Measurements from ENCODE around the gene TCF20. TPM values are rescaled to one million over a fixed set of nuclear protein-coding genes. Genes with fewer than 3 reads are reported as not detected.

TCF20 gene
- polyA plus RNA-seq, result 1.4 TPM

DNA sequence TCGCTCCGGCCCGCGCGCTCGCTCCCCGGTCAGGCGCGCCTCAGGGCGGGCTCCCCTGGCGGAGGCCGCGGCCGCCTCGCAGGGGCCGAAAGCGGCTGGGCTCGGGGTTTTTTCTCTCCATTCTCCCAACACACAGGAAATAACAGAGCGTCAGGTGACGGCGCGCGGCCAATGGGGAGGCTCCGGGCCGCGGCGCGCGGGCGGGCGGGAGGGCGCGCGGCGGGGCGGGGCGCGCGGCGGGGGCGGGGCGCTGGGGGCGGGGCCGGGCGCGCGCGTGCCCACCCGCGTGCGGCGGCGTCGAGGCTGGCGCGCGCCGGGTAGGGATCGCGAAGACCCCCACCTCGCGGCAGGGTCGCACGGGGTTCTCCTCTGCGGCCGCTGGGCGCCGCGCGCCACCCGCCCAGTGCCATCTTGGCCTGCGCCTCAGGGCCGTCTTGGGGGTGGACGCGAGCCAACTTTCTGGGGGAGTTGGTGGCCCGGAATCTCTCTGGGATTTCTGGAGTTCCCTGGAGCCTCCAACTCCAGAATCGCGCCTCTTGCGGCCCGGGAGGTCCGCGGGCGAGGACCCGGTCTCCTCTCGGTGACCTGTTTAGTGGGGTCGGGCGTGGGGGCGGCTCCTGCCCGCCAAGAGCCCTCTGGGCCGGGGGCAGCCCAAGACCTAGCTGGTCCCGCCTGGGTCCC is at the start of gene TCF20:
TCF20 (minus strand) TSS at position 144 of the 681 bp plus-strand sequence. CDS start 55,348 bp downstream, outside the sequence.
- H3K4me1 Mint-ChIP-seq, result peaks cover 11 to 20% (median 12%) of the 10 kb centered on the region in 3 donors
- peak within 1 kb of the TSS; percentile 87 to 95 (median 90) for H3K4me3 Mint-ChIP-seq
- H3K27ac Mint-ChIP-seq, result peak within 1 kb of the TSS in 2 of 3 donors; percentile 71 to 91
- no peaks in the 10 kb centered on the region for H3K27me3 Mint-ChIP-seq
- no peaks in the 10 kb centered on the region for H3K9me3 Mint-ChIP-seq
- H3K36me3 Mint-ChIP-seq, result no peaks in the 10 kb centered on the region

DNA sequence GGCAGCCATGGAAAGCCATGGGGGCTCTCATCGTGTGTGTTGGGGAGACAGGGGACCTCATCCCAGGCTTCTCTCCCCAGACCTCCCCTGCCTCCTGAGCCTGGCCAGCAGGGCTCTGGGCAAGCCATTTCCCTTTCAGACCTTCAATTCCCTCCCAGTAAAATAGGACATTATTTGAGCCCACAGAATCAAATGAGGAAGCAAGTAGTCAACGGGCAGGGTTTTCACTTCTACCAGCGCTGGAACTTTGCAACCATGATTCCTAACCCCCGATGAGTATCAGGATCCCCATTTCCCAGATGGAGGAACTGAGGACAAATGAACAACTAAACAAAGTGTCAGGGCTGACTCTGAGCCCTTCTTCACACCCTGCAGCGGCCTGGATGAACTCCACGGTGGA is 48.9 kb upstream of the TCF20 start:
- no peaks in the 10 kb centered on the region for H3K9me3 Mint-ChIP-seq
- H3K36me3 Mint-ChIP-seq, result peaks cover 2% of the 10 kb centered on the region
- H3K27me3 Mint-ChIP-seq, result peaks cover 15% of the 10 kb centered on the region
- peaks cover 7 to 10% (median 9%) of the 10 kb centered on the region in 3 donors for H3K4me1 Mint-ChIP-seq
- H3K27ac Mint-ChIP-seq, result peak overlapping the region in 1 of 3 donors; percentile 59
- H3K4me3 Mint-ChIP-seq, result no peak overlapping the region

DNA sequence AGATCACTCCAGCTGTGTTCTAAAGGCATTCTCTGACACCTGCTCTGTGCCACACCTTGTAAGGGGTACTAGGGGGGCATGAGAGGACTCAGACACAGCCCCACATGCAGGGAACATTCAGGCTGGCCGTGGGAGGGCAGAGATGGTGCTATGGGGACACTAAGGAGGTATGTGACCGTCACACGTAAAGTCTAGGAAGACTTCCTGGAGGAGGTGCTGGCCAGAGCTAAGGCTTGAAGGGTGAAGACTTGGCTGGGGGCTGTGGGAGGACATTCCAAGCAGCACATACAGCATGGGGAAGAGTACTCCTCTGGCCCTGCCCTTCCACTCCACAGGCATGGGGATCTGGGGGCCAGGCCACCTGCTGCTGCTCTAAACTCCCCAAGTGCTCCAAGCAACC is 48.5 kb upstream of the TCF20 start:
- peaks cover 7 to 10% (median 9%) of the 10 kb centered on the region in 3 donors for H3K4me1 Mint-ChIP-seq
- H3K27ac Mint-ChIP-seq, result no peak overlapping the region
- H3K4me3 Mint-ChIP-seq, result no peak overlapping the region
- no peaks in the 10 kb centered on the region for H3K9me3 Mint-ChIP-seq
- no peaks in the 10 kb centered on the region for H3K36me3 Mint-ChIP-seq
- peaks cover 16% of the 10 kb centered on the region for H3K27me3 Mint-ChIP-seq

DNA sequence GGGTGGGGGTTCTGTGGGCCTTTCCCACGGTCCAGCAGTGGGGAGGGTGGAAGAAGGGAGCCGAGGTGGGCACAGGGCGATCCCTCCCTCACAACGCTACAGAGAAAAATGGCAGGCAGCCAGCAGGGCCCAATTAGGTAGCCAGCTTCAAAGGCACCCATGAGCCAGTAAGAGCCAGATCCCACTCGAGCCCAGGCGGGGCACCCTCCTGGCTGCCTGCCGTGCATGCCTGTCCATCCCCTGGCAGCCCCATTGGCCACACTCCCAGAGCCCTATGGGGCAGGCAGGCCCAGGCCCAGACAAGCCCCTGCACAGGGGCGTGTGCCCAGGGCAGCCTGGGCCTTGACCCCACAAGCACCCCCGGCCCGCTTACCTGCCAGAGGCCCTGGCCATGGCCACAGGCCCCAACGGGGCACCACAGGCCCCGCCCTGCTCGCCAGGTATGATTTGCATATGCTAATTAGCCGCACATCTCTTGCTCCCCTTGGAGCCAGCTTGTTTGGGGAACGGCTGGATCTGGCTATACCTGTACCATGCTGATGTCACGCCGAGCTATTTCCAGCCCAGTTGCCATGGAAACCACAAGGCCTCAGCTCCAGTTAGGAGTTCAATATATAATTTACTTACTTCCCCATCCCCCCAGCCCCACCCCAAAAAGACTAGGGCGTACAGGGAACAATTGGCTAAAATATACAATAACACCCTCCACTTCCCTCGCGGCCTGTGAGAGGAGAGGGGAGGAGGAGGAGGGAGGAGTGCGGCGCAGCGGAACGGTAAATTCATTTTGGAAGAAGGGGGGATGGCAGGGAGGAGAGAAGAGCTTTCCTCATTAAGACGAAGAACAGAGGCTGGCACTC is 47.5 kb upstream of the TCF20 start:
- Mint-ChIP-seq H3K36me3 (no peaks in the 10 kb centered on the region), H3K27me3 (peaks cover 20% of the 10 kb centered on the region), H3K9me3 (no peaks in the 10 kb centered on the region), H3K4me1 (peaks cover 7 to 12% (median 9%) of the 10 kb centered on the region in 3 donors), H3K4me3 (no peak overlapping the region), H3K27ac (peak overlapping the region in 1 of 3 donors; percentile 68)

DNA sequence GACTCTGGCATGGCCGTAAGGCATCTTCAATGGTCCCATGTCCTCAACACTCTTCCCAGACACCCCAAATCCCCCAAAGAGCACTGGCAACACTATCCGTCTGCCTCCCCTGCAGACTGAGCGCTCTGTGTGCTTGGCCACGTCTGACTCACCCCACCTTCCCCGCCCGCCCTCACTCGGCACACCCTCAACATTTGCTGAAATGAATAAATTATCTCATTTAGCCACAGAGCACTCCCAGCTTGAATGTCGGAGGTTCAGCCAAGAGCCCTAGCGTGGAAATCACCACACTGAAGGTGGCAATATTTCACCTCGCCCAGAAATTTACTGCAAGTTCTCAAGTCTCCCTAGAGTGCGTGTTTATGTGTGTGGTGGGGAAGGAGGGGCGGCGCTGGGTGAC is 46.6 kb upstream of the TCF20 start:
- Mint-ChIP-seq H3K27ac (peak overlapping the region in 1 of 3 donors; percentile 68), H3K27me3 (peaks cover 20% of the 10 kb centered on the region), H3K36me3 (no peaks in the 10 kb centered on the region), H3K9me3 (no peaks in the 10 kb centered on the region), H3K4me1 (peaks cover 7 to 12% (median 9%) of the 10 kb centered on the region in 3 donors), H3K4me3 (peak overlapping the region in 3 of 4 donors; percentile 35 to 78 (median 78))

DNA sequence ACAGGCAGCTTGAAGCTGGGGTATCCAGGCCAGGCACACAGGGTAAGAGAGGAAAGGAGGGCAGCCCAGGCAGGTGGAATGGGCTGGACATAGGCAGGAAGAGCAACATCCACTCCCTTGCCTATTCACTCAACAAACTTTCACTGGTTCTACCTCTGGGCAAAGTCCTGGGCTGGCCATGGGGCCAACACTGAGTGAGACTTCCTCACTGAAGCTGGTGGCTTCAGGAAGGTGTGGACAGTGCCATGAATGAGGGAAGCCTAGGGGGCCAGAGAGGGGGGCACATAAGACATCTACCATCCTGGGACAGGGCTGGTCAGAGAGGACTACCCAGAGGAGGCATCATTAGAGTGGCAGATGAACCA is 44.9 kb upstream of the TCF20 start:
- Mint-ChIP-seq H3K4me1 (peaks cover 7 to 12% (median 9%) of the 10 kb centered on the region in 3 donors), H3K27me3 (peaks cover 20% of the 10 kb centered on the region), H3K27ac (peak overlapping the region in 1 of 3 donors; percentile 26), H3K9me3 (no peaks in the 10 kb centered on the region), H3K36me3 (peaks cover under 1% of the 10 kb centered on the region), H3K4me3 (no peak overlapping the region)

DNA sequence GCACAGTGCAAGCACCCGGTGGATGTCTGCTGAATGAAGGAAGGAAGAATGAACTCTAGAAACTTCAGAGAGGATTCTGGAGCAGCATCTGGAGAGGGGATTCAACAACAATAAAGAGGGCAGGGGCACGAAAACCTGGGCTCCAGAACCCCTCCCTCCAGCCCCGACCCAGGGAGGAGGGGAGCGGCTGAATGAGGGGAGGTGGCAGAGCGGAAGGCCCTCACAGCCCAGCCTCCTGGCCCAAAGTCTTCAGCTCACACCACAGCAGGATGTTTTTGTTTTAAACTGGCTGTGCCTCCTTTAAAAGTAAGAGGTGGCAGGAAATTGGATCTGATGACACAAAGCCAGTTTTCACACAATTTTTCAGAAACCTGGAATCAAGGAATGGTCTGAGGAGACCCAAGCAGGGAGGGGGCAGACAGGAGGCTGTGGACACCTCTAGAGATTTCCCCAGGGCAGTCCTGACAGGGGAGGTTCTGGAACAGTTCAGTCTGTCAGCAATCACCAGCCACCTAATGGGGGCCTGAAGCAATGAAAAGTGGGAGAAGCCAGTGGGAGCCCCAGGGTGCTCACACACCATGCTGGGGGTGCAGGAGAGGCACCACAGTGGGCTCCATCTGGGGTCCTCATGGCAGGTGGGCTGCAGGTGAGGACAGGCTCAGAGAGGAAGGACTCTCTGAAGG is 44.4 kb upstream of the TCF20 start:
- Mint-ChIP-seq H3K4me1 (peaks cover 7 to 12% (median 9%) of the 10 kb centered on the region in 3 donors), H3K27me3 (peaks cover 23% of the 10 kb centered on the region), H3K27ac (no peak overlapping the region), H3K9me3 (no peaks in the 10 kb centered on the region), H3K36me3 (peaks cover 2% of the 10 kb centered on the region), H3K4me3 (no peak overlapping the region)

DNA sequence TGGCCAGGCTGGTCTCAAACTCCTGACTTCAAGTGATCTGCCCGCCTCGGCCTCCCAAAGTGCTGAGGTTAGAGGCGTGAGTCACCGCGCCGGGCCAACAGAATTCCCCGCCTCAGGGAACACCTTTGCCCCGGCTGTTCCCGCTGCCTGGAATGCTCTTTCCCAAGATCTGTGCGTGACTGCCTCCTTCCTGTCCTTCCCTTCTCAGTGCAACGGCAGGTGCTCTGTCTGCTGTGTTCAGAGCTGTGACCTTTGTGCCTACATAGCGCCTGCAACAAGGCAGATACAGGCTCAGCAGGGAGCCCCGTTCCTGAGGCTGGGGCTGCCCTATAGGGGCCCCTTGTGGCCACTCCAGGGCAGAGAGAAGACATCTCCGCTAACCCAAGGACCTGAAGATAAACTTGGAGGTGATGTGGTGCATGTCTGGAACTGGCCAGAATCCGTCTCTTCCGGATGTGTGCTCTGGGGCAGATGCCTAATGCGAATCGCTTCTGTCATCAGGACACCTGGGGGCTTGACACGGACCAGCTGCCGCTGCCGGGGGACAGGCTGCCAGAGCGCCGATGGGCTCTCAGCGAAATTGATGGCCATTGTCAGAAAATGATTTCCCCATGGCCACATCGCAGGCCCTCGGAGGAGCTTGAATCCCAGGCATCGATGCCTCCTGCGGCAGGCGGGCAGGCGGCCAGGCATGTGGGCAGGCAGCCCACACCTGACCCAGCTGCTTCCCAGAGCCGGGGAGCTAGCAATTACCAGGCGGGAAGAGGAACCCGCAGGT is 43.5 kb upstream of the TCF20 start:
- peaks cover 26% of the 10 kb centered on the region for H3K27me3 Mint-ChIP-seq
- H3K9me3 Mint-ChIP-seq, result no peaks in the 10 kb centered on the region
- no peak overlapping the region for H3K27ac Mint-ChIP-seq
- H3K36me3 Mint-ChIP-seq, result peaks cover 2% of the 10 kb centered on the region
- peaks cover 7 to 12% (median 9%) of the 10 kb centered on the region in 3 donors for H3K4me1 Mint-ChIP-seq
- H3K4me3 Mint-ChIP-seq, result no peak overlapping the region

DNA sequence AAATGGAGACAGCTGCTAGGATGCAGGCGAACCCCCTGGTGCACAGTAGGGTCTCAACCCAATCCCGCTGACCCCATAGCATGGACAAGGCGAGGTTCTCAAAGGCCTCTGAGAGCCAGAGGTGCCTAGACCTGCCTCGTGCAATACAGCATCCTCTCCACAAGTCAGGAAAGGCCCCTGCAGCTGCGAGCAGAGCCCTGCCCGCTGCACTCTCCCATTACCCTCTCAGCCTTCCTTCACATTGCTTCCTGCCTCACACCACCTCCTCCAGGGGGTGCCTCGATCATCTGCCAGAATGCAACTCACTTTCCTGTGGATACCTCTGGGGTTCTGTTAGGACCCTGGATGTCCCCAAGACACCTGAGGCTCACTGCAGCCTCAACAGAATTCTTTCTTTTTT is 42.8 kb upstream of the TCF20 start:
- H3K36me3 Mint-ChIP-seq, result peaks cover 2% of the 10 kb centered on the region
- H3K9me3 Mint-ChIP-seq, result no peaks in the 10 kb centered on the region
- peaks cover 26% of the 10 kb centered on the region for H3K27me3 Mint-ChIP-seq
- no peak overlapping the region for H3K4me3 Mint-ChIP-seq
- H3K4me1 Mint-ChIP-seq, result peaks cover 7 to 12% (median 9%) of the 10 kb centered on the region in 3 donors
- no peak overlapping the region for H3K27ac Mint-ChIP-seq

DNA sequence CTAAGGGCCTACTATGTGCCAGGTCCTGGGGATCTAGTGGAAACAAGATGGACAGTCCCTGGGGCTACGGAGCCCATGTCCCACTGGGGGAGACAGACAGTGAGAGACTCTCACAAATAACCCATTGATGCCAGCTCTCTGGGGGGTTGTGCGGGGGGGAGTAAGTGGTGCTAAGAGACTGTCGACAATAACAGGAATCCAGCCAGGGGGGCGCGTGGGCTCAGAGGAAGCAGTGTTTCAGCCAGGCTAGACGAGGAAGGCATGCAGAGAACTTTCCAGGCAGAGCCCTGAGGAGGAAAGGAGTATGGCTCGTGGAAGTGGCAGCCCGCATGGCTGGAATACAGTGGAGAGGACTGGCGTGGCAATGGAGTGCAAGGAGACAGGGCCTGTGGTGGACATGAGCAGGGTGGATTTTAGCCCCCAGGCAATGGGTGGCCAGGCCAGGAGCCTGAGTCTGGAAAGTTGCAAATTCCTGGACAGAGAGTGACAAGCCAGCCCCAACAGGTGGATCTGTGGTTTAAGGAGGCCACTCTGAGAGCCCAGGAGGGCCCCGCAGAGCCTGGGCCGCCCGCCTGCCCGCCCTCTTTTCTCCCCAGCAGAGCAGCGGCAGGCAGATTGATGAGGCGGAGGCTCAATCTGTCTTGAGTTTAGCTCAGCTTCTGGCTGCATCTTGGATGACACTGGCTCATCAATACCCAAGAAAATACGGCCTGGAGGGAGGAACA is 40.0 kb upstream of the TCF20 start:
- Mint-ChIP-seq H3K27me3 (peaks cover 17% of the 10 kb centered on the region), H3K9me3 (no peaks in the 10 kb centered on the region), H3K36me3 (peaks cover 2% of the 10 kb centered on the region), H3K4me3 (no peak overlapping the region), H3K27ac (peak overlapping the region in 1 of 3 donors; percentile 16), H3K4me1 (peaks cover 0 to 2% (median under 1%) of the 10 kb centered on the region in 3 donors)

DNA sequence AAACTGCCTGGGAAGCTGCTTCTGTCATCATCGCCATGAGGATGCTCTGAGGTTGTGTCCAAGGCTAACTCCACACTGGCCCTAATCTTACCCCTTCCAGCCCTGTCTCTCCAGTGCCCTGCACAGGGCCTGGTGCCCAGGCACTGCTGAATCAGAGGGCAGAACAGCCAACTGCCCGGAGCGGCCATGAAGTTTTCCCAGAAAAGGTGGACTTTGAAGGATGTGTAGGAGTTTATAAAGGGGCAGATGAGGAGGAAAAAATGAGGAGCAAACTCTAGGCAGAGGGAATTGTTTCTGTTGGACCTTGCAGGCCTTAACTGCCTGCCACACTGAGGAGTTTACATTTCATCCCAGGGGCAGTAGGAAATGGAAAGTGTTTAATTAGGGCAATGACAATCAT is 39.4 kb upstream of the TCF20 start:
- Mint-ChIP-seq H3K9me3 (no peaks in the 10 kb centered on the region), H3K27me3 (peaks cover 14% of the 10 kb centered on the region), H3K4me1 (peaks cover 0 to 2% (median 0%) of the 10 kb centered on the region in 3 donors), H3K27ac (no peak overlapping the region), H3K4me3 (no peak overlapping the region), H3K36me3 (peaks cover 2% of the 10 kb centered on the region)

DNA sequence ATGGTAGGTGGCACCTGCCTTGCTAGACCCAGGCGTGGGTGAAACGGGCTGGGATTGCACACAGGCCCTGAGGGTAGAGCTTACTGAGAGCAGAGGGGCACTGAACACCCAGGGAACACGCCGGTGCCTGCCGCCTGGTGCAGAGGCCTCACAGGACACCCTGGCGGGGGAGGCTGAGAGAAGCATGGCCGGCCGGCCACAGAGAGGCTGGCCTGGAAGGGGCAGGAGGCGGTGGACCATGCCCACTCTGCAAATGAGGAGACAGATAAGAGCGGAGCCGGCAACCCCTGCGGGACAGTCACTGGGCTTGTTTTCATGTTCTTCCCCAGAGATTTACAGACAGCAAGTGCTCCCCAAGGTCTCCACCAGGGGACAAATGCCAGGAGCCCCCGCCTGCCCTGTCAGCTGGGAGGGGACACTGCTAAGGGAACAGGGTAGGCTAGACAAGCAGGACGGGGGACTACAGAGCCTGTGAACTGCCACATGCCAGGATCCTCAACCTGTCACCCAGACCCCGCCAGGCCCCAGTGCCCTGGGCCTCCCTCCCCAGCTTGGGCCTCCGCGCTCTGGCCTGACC is 38.5 kb upstream of the TCF20 start:
- H3K36me3 Mint-ChIP-seq, result peaks cover 2% of the 10 kb centered on the region
- no peak overlapping the region for H3K27ac Mint-ChIP-seq

DNA sequence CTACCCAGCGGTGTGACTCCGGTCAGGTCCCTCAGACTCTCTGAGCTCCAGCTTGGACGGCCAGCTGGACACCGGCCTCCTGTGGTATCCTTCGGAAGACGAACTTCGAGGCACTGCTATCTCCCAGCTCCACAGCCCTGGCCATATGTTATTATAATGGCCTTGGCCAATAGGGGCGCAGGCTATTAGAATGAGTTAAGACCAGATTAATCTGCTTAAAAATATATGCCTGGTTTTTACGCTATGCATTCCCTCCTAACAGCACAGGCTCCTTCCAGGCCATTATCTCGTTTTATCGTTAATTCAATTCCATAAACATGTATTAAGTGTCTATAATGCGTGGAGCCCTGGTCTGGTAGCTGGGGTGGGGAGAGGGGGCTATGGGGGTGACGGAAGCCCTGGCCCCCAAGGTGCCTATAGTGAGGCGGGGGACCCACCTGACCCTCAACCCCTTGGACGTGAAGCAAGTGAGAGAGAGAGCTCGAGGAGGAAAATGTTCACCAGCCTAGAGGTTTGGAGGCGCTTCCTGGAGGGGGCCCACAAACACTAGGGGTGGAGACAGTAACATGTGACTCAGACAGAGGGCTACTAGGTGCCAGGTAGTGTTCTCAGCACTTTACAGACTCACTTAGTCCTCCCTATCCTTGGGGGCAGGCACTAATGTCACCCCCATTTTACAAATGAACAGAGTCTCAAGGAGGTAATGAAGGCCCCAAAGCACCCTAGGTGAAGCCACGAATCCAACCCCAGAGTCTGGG is 37.5 kb upstream of the TCF20 start:
- H3K4me3 Mint-ChIP-seq, result no peak overlapping the region

More for the DNA sequence above, 38.5 kb upstream of the TCF20 start:
- no peak overlapping the region for H3K4me3 Mint-ChIP-seq
- peaks cover 20% of the 10 kb centered on the region for H3K27me3 Mint-ChIP-seq
- no peaks in the 10 kb centered on the region for H3K9me3 Mint-ChIP-seq
- H3K4me1 Mint-ChIP-seq, result peaks cover 0 to 2% (median 0%) of the 10 kb centered on the region in 3 donors

More for the DNA sequence above, 37.5 kb upstream of the TCF20 start:
- H3K27me3 Mint-ChIP-seq, result peaks cover 21% of the 10 kb centered on the region
- no peaks in the 10 kb centered on the region for H3K4me1 Mint-ChIP-seq
- no peak overlapping the region for H3K27ac Mint-ChIP-seq
- H3K9me3 Mint-ChIP-seq, result no peaks in the 10 kb centered on the region
- H3K36me3 Mint-ChIP-seq, result peaks cover 2% of the 10 kb centered on the region

Data from IgD-negative memory B cell (primary cell).